Stimulated activated naive B cell treated with anti-CD40 and anti-IgM and Interleukin-4, amounts not matched to agents 10 μg/mL and 1 μg/mL and 100 μg/mL, for 72 hours (primary cell): ENCODE data around the gene MRPS12.

ENCODE experiments used
- ATAC-seq, 2 donors: fragments of 150-1000 bp; cut with Tn5 transposase; replicated peaks; 2 replicates each; pipeline ENCODE4 v1.10.0; 2021; ENCODE audit warnings: moderate library complexity in 1 of 2
- DNase-seq: peaks from one replicate; pipeline ENCODE4 v3.0.0; 2021
- H3K27ac Mint-ChIP-seq: one replicate; pipeline ENCODE4 v1.8.0; 2022; ENCODE audit warnings: mild to moderate bottlenecking, mixed read lengths
- H3K27me3 Mint-ChIP-seq, 2 donors: one replicate each; pipeline ENCODE4 v1.8.0; 2022; ENCODE audit warnings: mixed read lengths in 2 of 2
- H3K36me3 Mint-ChIP-seq, 2 donors: one replicate each; pipeline ENCODE4 v1.8.0; 2022; ENCODE audit warnings: mixed read lengths in 2 of 2, mild to moderate bottlenecking in 1 of 2
- H3K4me1 Mint-ChIP-seq, 2 donors: one replicate each; pipeline ENCODE4 v1.8.0; 2022; ENCODE audit warnings: mixed read lengths in 2 of 2, mild to moderate bottlenecking in 1 of 2
- H3K4me3 Mint-ChIP-seq, 2 donors: one replicate each; pipeline ENCODE4 v1.8.0; 2022; ENCODE audit warnings: mild to moderate bottlenecking in 2 of 2, mixed read lengths in 2 of 2, moderate library complexity in 1 of 2
- H3K9me3 Mint-ChIP-seq, 2 donors: one replicate each; pipeline ENCODE4 v1.8.0; 2022; ENCODE audit warnings: mixed read lengths in 2 of 2, mild to moderate bottlenecking in 1 of 2

MRPS12 gene

DNA sequence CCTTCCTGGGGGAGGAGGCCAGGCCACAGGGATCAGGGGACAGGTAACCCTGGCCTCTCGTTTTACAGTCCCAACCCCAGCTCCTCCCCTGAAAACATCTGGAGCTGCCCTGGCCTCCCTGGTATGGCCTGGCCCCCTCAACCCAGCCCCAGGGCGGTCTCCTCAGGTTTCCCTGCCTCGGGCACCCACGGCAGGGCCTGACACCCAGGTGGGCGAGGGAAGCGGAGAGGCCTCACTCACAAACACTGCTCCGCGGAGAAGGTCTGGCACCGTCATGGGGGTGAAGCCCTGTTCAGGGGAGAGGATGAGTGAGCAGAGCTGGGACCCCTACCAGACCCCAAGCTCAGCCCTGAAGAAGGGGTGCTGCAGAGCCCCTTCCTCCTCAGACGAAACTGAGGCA, 12.2 kb upstream of the MRPS12 start:
- Mint-ChIP-seq H3K4me3 (no peak overlapping the region), H3K9me3 (peaks cover 0 to 2% of the 10 kb centered on the region in 2 donors), H3K36me3 (peaks cover 35 to 37% of the 10 kb centered on the region in 2 donors), H3K27me3 (no peaks in the 10 kb centered on the region), H3K27ac (no peak overlapping the region), H3K4me1 (no peaks in the 10 kb centered on the region)
- ATAC-seq (no peak), DNase-seq (no peak)

- Mint-ChIP-seq H3K27ac (no peak overlapping the region), H3K4me3 (no peak overlapping the region), H3K4me1 (no peaks in the 10 kb centered on the region), H3K36me3 (peaks cover 28 to 30% of the 10 kb centered on the region in 2 donors), H3K27me3 (no peaks in the 10 kb centered on the region), H3K9me3 (peaks cover 0 to 2% of the 10 kb centered on the region in 2 donors)
- no peak for DNase-seq
- no peak for ATAC-seq
These were observed 10.7 kb upstream of the MRPS12 start for GRCh38 chr19:38919837-38920601.

GRCh38 chr19:38920602-38921419, 9.9 kb upstream of the MRPS12 start:
- Mint-ChIP-seq H3K9me3 (peaks cover 0 to 2% of the 10 kb centered on the region in 2 donors), H3K27me3 (no peaks in the 10 kb centered on the region), H3K36me3 (peaks cover 30 to 31% of the 10 kb centered on the region in 2 donors), H3K4me1 (no peaks in the 10 kb centered on the region), H3K27ac (no peak overlapping the region), H3K4me3 (no peak overlapping the region)
- ATAC-seq, result no peak
- no peak for DNase-seq

GRCh38 chr19:38921420-38922274, 9.1 kb upstream of the MRPS12 start:
- DNase-seq (no peak), ATAC-seq (no peak)
- H3K9me3 Mint-ChIP-seq, result peaks cover 0 to 2% of the 10 kb centered on the region in 2 donors
- H3K27me3 Mint-ChIP-seq, result no peaks in the 10 kb centered on the region
- peaks cover 25 to 30% of the 10 kb centered on the region in 2 donors for H3K36me3 Mint-ChIP-seq
- H3K4me1 Mint-ChIP-seq, result no peaks in the 10 kb centered on the region
- peak overlapping the region; percentile 5 for H3K27ac Mint-ChIP-seq
- H3K4me3 Mint-ChIP-seq, result no peak overlapping the region

DNA sequence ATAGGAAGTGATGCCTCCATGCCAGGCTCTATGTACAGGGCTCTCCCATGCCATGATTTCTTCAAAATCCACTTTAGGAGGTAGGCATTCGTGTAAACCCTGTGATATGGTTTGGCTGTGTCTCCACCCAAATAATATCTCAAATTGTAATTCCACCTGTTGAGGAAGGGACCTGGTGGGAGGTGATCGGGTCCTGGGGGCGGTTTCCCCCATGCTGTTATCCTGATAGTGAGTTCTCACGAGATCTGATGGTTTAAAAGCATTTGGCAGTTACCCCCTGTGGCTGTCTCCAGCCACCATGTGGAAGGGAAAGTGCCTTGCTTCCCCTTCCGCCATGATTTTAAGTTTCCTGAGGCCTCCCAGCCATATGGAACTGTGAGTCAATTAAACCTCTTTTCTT, 8.3 kb upstream of the MRPS12 start:
- peaks cover 0 to 2% of the 10 kb centered on the region in 2 donors for H3K9me3 Mint-ChIP-seq
- no peaks in the 10 kb centered on the region for H3K27me3 Mint-ChIP-seq
- DNase-seq (no peak), ATAC-seq (no peak)
- no peak overlapping the region for H3K27ac Mint-ChIP-seq
- no peaks in the 10 kb centered on the region for H3K4me1 Mint-ChIP-seq
- H3K36me3 Mint-ChIP-seq, result peaks cover 25 to 30% of the 10 kb centered on the region in 2 donors
- H3K4me3 Mint-ChIP-seq, result no peak overlapping the region

DNA sequence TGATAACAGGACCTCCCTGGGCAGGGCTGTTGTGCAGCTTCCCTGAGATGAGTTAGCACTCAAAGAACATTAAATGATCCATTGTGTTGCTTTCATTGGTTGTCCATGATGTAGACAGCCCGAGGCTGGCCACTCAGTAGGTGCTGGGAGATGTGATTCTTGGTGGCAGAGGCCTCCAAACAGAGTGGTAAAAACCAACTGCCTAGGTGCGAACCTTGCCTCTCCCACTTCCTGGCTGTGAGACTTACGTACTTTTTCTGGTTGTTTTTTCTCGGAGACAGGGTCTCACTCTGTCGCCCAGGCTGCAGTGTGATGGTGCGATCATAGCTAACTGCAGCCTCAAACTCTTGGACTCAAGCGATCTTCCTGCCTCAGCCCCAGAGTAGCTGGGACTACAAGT, 6.4 kb upstream of the MRPS12 start:
- Mint-ChIP-seq H3K9me3 (peaks cover 0 to 2% of the 10 kb centered on the region in 2 donors), H3K27me3 (no peaks in the 10 kb centered on the region), H3K27ac (no peak overlapping the region), H3K4me3 (no peak overlapping the region), H3K4me1 (peaks cover 2 to 18% of the 10 kb centered on the region in 2 donors), H3K36me3 (peaks cover 30 to 35% of the 10 kb centered on the region in 2 donors)
- ATAC-seq (no peak), DNase-seq (no peak)

DNA sequence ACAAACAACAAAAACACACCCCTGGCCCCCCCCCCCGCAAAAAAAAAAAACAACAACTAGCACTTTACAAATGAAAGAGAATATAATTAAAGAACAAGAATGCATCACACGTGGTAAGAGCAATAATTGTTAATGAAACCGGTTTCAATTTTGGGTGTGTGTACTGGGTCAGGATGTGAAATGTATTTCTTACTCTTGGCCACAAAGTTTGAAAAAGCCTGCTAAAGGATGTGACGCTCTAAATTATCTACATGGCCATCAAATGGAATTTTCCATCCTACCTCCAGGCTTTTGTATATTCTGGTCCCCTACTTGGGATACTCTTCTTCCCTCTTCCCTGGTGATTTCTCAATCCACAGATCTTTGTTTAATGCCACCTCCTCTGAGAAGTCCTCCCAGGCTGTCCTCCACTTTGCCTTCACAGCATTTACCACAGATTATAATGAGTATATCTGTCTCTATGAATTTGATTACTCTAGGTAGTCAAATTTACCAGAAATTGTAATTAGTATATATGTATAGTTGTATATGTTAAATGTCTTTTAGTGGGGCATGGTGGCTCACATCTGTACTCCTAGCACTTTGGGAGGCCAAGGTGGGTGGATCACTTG, 2.2 kb upstream of the MRPS12 start:
- H3K4me1 Mint-ChIP-seq, result peaks cover 13 to 48% of the 10 kb centered on the region in 2 donors
- DNase-seq (no peak), ATAC-seq (no peak)
- H3K9me3 Mint-ChIP-seq, result peaks cover 0 to 2% of the 10 kb centered on the region in 2 donors
- H3K27me3 Mint-ChIP-seq, result no peaks in the 10 kb centered on the region
- H3K36me3 Mint-ChIP-seq, result peaks cover 31 to 37% of the 10 kb centered on the region in 2 donors
- H3K4me3 Mint-ChIP-seq, result no peak overlapping the region
- no peak overlapping the region for H3K27ac Mint-ChIP-seq

GRCh38 chr19:38929929-38930775, 592 bp upstream of the MRPS12 start, which contains the start of gene SARS2:
Gene SARS2 (minus strand): TSS chr19:38930763. CDS start chr19:38930736, 27 bp downstream.
- H3K4me3 Mint-ChIP-seq, result peak within 1 kb of the TSS; percentile 85 to 95
- peaks cover 14 to 51% of the 10 kb centered on the region in 2 donors for H3K4me1 Mint-ChIP-seq
- peaks cover 40 to 46% of the 10 kb centered on the region in 2 donors for H3K36me3 Mint-ChIP-seq
- ATAC-seq, result peak; percentile 13 to 60
- DNase-seq, result peak; percentile 89
- peak within 1 kb of the TSS; percentile 99 for H3K27ac Mint-ChIP-seq
- H3K27me3 Mint-ChIP-seq, result no peaks in the 10 kb centered on the region
- H3K9me3 Mint-ChIP-seq, result peaks cover 3 to 5% of the 10 kb centered on the region in 2 donors

- peak overlapping the region; percentile 85 to 95 for H3K4me3 Mint-ChIP-seq
- H3K4me1 Mint-ChIP-seq, result peaks cover 14 to 51% of the 10 kb centered on the region in 2 donors
- no peaks in the 10 kb centered on the region for H3K27me3 Mint-ChIP-seq
- H3K9me3 Mint-ChIP-seq, result peaks cover 4 to 5% of the 10 kb centered on the region in 2 donors
- DNase-seq, result no peak
- H3K27ac Mint-ChIP-seq, result peak overlapping the region; percentile 99
- no peak for ATAC-seq
- peaks cover 40 to 53% of the 10 kb centered on the region in 2 donors for H3K36me3 Mint-ChIP-seq
These were observed 713 bp downstream of the MRPS12 start for GRCh38 chr19:38931521-38931793.

- ATAC-seq (no peak), DNase-seq (no peak)
- H3K4me3 Mint-ChIP-seq, result peak overlapping the region; percentile 17 to 85
- H3K9me3 Mint-ChIP-seq, result peaks cover 4 to 5% of the 10 kb centered on the region in 2 donors
- no peak overlapping the region for H3K27ac Mint-ChIP-seq
- H3K36me3 Mint-ChIP-seq, result peaks cover 40 to 52% of the 10 kb centered on the region in 2 donors
- H3K4me1 Mint-ChIP-seq, result peaks cover 14 to 51% of the 10 kb centered on the region in 2 donors
- no peaks in the 10 kb centered on the region for H3K27me3 Mint-ChIP-seq
These were observed 1.9 kb downstream of the MRPS12 start for GRCh38 chr19:38932425-38933179.

DNA sequence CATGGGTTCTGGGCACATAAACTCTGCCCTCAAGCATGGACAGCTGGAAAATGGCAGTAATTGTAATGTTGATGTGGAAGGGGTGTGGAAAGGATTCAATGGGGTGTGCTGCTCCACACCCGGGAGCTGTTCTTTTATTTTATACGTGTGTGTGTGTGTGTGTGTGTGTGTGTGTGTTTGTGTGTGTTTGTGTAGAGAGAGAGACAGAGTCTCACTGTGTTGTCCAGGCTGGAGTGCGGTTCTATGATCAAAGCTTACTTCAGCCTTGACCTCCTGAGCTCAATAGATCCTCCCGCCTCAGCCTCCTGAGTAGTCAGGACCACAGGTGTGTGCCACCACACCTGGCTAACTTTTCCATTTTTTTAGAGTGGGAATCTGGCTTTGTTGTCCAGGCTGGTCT, 2.8 kb downstream of the MRPS12 start:
- DNase-seq (no peak), ATAC-seq (no peak)
- peaks cover 13 to 41% of the 10 kb centered on the region in 2 donors for H3K4me1 Mint-ChIP-seq
- H3K9me3 Mint-ChIP-seq, result peaks cover 4 to 5% of the 10 kb centered on the region in 2 donors
- peak overlapping the region in 1 of 2 donors; percentile 25 for H3K4me3 Mint-ChIP-seq
- no peak overlapping the region for H3K27ac Mint-ChIP-seq
- H3K36me3 Mint-ChIP-seq, result peaks cover 36 to 43% of the 10 kb centered on the region in 2 donors
- H3K27me3 Mint-ChIP-seq, result no peaks in the 10 kb centered on the region

DNA sequence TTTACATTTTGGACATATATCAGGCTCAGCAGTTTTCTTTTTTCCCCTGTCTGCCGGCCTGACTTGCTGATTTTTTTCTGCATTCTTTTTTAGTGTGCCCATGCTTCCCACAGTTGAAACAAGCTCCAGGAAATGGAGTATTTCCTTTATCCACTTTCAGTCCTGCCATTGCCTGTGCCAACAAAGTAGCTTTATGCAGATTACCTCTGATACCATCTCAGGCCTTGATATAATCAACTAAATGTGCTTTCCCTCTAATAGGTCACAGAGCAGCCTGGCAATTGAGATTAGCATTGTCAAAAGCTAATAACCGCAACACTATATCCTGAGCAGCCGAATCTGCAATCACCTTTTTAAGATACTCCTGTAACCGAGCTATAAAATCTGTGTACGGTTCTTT, 9.2 kb downstream of the MRPS12 start:
- H3K4me3 Mint-ChIP-seq, result no peak overlapping the region
- peaks cover 9 to 12% of the 10 kb centered on the region in 2 donors for H3K36me3 Mint-ChIP-seq
- peaks cover 7 to 35% of the 10 kb centered on the region in 2 donors for H3K27me3 Mint-ChIP-seq
- DNase-seq, result no peak
- peaks cover under 1 to 1% of the 10 kb centered on the region in 2 donors for H3K9me3 Mint-ChIP-seq
- no peak for ATAC-seq
- H3K4me1 Mint-ChIP-seq, result no peaks in the 10 kb centered on the region
- no peak overlapping the region for H3K27ac Mint-ChIP-seq
